GM21576 (cell line): ENCODE measurements around the gene RABGAP1L.

Source experiments
- ATAC-seq: cut with Tn5 transposase; IDR thresholded peaks from one replicate; pipeline ENCODE4 v1.9.1; 2021; ENCODE audit warnings: mild to moderate bottlenecking, moderate library complexity; ENCODE audit not compliant: unreplicated experiment

The RABGAP1L gene

GRCh38 chr1:174971466-174971865 lies 812.1 kb downstream of the RABGAP1L start:
- ATAC-seq: no peak

- ATAC-seq: no peak
Observed at GRCh38 chr1:174971902-174972301, 812.6 kb downstream of the RABGAP1L start.

- ATAC-seq: no peak
Observed at GRCh38 chr1:174974711-174975119, 815.4 kb downstream of the RABGAP1L start.

- no peak for ATAC-seq
Observed at GRCh38 chr1:174975764-174976163, 816.4 kb downstream of the RABGAP1L start.

- ATAC-seq: no peak
Observed at GRCh38 chr1:174976436-174977108, 817.3 kb downstream of the RABGAP1L start.

GRCh38 chr1:174982971-174983689 lies 823.8 kb downstream of the RABGAP1L start:
- ATAC-seq: no peak

- ATAC-seq: no peak
Observed at GRCh38 chr1:174984952-174985351, 825.6 kb downstream of the RABGAP1L start.

GRCh38 chr1:174988539-174988938 lies 829.2 kb downstream of the RABGAP1L start:
- ATAC-seq: peak; percentile 56

- ATAC-seq: peak; percentile 56
Observed at GRCh38 chr1:174988986-174989385, 829.7 kb downstream of the RABGAP1L start.

GRCh38 chr1:174989536-174990220 lies 830.4 kb downstream of the RABGAP1L start:
- no peak for ATAC-seq

- ATAC-seq: no peak
Observed at GRCh38 chr1:174990382-174990999, 831.2 kb downstream of the RABGAP1L start.

- no peak for ATAC-seq
Observed at GRCh38 chr1:174991473-174991872, 832.2 kb downstream of the RABGAP1L start.

GRCh38 chr1:174995121-174995520 lies 835.8 kb downstream of the RABGAP1L start:
- ATAC-seq: no peak

GRCh38 chr1:174995916-174996315 lies 836.6 kb downstream of the RABGAP1L start:
- ATAC-seq: no peak

- no peak for ATAC-seq
Observed at GRCh38 chr1:174996476-174996875, 837.2 kb downstream of the RABGAP1L start.

- no peak for ATAC-seq
Observed at GRCh38 chr1:174997041-174997440, 837.7 kb downstream of the RABGAP1L start.

GRCh38 chr1:174998569-174999215 lies 839.4 kb downstream of the RABGAP1L start:
- no peak for ATAC-seq

- peak; percentile 75 for ATAC-seq
Observed at GRCh38 chr1:174999216-174999935, 840.1 kb downstream of the RABGAP1L start.

- peak; percentile 3 for ATAC-seq
Observed at GRCh38 chr1:174999936-175000696, 840.8 kb downstream of the RABGAP1L start, which contains the start of gene CACYBP. Gene CACYBP, plus strand, starts transcription at chr1:174999947. Its CDS starts 234 bp downstream, at chr1:175000181.
